HL-60 (cell line): ENCODE measurements around the gene LUC7L.

ENCODE experiments used
- CTCF ChIP-seq: IDR thresholded peaks from one replicate; pipeline ENCODE4 v1.5.1; 2011; ENCODE audit warnings: low read length, control low read depth, inconsistent platforms; ENCODE audit not compliant: insufficient read depth
- POLR2AphosphoS5 ChIP-seq: IDR thresholded peaks from 2 replicates; pipeline ENCODE4 v1.6.1; 2012; ENCODE audit warnings: low read depth

DNA sequence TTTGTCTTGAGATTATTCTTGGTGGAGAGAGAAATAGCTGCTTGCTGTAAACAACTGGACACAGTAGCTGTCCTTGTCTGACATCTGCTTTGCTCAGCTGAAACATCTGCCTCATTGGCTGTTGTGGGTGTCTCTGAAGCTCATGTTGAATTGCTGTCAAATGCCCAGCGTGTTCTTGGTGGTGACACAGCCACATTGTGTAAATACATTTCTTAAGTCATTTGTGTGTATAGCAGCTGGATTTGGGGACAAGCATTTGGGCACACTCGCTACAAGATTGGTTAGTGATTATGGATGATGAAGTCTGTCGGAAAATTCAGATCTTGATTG lies 10.7 kb upstream of the LUC7L start:
- TF ChIP-seq CTCF (no peak), POLR2AphosphoS5 (no peak)
